Natural killer cell (primary cell): ENCODE measurements around the gene ZNF672. TPM values are rescaled to one million over a fixed set of nuclear protein-coding genes. Genes with fewer than 3 reads are reported as not detected.

Source experiments
- ATAC-seq, 3 donors: fragments of 150-1000 bp in 2 of 3; fragments of 200-7000 bp in 1 of 3; cut with Tn5 transposase; 1 replicate in 1 of 3; 2 replicates in 2 of 3; pipeline ENCODE4 v1.10.0; 2021; ENCODE audit warnings: mild to moderate bottlenecking in 2 of 3, moderate library complexity in 2 of 3
- DNase-seq, 2 donors: peaks; one replicate each; pipeline versions ENCODE4 v3.0.0 to v3.0.0-alpha.2; 2013 to 2021; ENCODE audit warnings: mixed read lengths in 1 of 2
- H3K27ac ChIP-seq: one replicate; pipeline ENCODE4 v1.5.1; 2013; ENCODE audit warnings: mild to moderate bottlenecking, low read length
- H3K27me3 ChIP-seq: one replicate; pipeline ENCODE4 v1.6.1; 2013; ENCODE audit warnings: low read length; ENCODE audit not compliant: control insufficient read depth, insufficient read depth
- H3K36me3 ChIP-seq: one replicate; pipeline ENCODE4 v1.6.1; 2013; ENCODE audit warnings: low read length; ENCODE audit not compliant: control insufficient read depth, insufficient read depth
- H3K4me1 ChIP-seq: one replicate; pipeline ENCODE4 v1.6.1; 2013; ENCODE audit warnings: low read length; ENCODE audit not compliant: control insufficient read depth, insufficient read depth
- H3K4me3 ChIP-seq: one replicate; pipeline ENCODE4 v1.5.1; 2013; ENCODE audit warnings: low read length
- H3K9me3 ChIP-seq: one replicate; pipeline ENCODE4 v1.6.1; 2013; ENCODE audit warnings: low read length; ENCODE audit not compliant: control insufficient read depth, insufficient read depth
- H3K27ac Mint-ChIP-seq, 2 donors: one replicate each; pipeline ENCODE4 v1.8.0; 2022; ENCODE audit warnings: mild to moderate bottlenecking in 2 of 2, mixed read lengths in 2 of 2, moderate library complexity in 1 of 2
- H3K27me3 Mint-ChIP-seq, 2 donors: one replicate each; pipeline ENCODE4 v1.8.0; 2022; ENCODE audit warnings: low read depth in 2 of 2, mixed read lengths in 2 of 2
- H3K36me3 Mint-ChIP-seq: one replicate; pipeline ENCODE4 v1.8.0; 2022; ENCODE audit warnings: mixed read lengths
- H3K4me1 Mint-ChIP-seq, 2 donors: one replicate each; pipeline ENCODE4 v1.8.0; 2022; ENCODE audit warnings: mixed read lengths in 2 of 2
- H3K4me3 Mint-ChIP-seq: one replicate; pipeline ENCODE4 v1.8.0; 2022; ENCODE audit warnings: mild to moderate bottlenecking, moderate library complexity, mixed read lengths
- H3K9me3 Mint-ChIP-seq, 2 donors: one replicate each; pipeline ENCODE4 v1.8.0; 2022; ENCODE audit warnings: mixed read lengths in 2 of 2
- WGBS: methylation state at CpG from one replicate; pipeline ENCODE4 v1.1.7; 2013; ENCODE audit warnings: missing lambda C conversion rate; ENCODE audit not compliant: insufficient coverage; 5-methylcytosine and 5-hydroxymethylcytosine counted together
- intact Hi-C: fragments of 100-400 bp; cut with micrococcal nuclease; formaldehyde crosslinking; loops from one replicate; pipeline ENCODE4 v1.14.2; 2022
- total RNA-seq, 4 donors: library from RNA; stranded (reverse); fragments of 120-200 nt in 1 of 4; gene quantifications; one replicate each; pipeline versions ENCODE4 v1.2.3 to v1.2.4, GENCODE V29; 2013 to 2022
- TF ChIP-seq, protein P1 (sequence below): fragments of 200-600 bp; IDR thresholded peaks from one replicate; pipeline ENCODE4 v1.8.0; 2022; ENCODE audit warnings: antibody characterized with exemption

Gene ZNF672
- total RNA-seq, 3 donors from 2014 or later (not counting 1 experiment from before 2014, with no cell fraction given): 29.0 to 41.8 (median 38.7) TPM

- Mint-ChIP-seq H3K4me3 (no peak overlapping the region), H3K4me1 (peaks cover 10 to 15% of the 10 kb centered on the region in 2 donors), H3K36me3 (no peaks in the 10 kb centered on the region), H3K27me3 (no peaks in the 10 kb centered on the region), H3K9me3 (no peaks in the 10 kb centered on the region), H3K27ac (no peak overlapping the region)
- Histone ChIP-seq H3K27ac (peak overlapping the region; percentile 47), H3K27me3 (no peaks in the 10 kb centered on the region), H3K36me3 (peaks cover 10% of the 10 kb centered on the region), H3K9me3 (no peaks in the 10 kb centered on the region), H3K4me3 (no peak overlapping the region), H3K4me1 (peaks cover 77% of the 10 kb centered on the region)
- TF ChIP-seq, protein P1, sequence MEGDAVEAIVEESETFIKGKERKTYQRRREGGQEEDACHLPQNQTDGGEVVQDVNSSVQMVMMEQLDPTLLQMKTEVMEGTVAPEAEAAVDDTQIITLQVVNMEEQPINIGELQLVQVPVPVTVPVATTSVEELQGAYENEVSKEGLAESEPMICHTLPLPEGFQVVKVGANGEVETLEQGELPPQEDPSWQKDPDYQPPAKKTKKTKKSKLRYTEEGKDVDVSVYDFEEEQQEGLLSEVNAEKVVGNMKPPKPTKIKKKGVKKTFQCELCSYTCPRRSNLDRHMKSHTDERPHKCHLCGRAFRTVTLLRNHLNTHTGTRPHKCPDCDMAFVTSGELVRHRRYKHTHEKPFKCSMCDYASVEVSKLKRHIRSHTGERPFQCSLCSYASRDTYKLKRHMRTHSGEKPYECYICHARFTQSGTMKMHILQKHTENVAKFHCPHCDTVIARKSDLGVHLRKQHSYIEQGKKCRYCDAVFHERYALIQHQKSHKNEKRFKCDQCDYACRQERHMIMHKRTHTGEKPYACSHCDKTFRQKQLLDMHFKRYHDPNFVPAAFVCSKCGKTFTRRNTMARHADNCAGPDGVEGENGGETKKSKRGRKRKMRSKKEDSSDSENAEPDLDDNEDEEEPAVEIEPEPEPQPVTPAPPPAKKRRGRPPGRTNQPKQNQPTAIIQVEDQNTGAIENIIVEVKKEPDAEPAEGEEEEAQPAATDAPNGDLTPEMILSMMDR: no peak
- DNase-seq: peak; percentile 43 to 71
- peak; percentile 61 to 68 (median 68) for ATAC-seq
- WGBS: 27% methylated on average over 8 of the region's 8 CpGs
- intact Hi-C loops: no loop called here
Measured at GRCh38 chr1:248853663-248854375, 15.8 kb downstream of the ZNF672 start.

GRCh38 chr1:248855580-248855979 is 17.6 kb downstream of the ZNF672 start:
- Histone ChIP-seq H3K27ac (no peak overlapping the region), H3K36me3 (peaks cover 3% of the 10 kb centered on the region), H3K4me3 (no peak overlapping the region), H3K27me3 (no peaks in the 10 kb centered on the region), H3K9me3 (no peaks in the 10 kb centered on the region), H3K4me1 (peaks cover 84% of the 10 kb centered on the region)
- ATAC-seq (no peak), DNase-seq (no peak)
- intact Hi-C loops: no loop called here
- Mint-ChIP-seq H3K27me3 (no peaks in the 10 kb centered on the region), H3K9me3 (no peaks in the 10 kb centered on the region), H3K4me1 (peaks cover 26 to 31% of the 10 kb centered on the region in 2 donors), H3K27ac (no peak overlapping the region), H3K36me3 (no peaks in the 10 kb centered on the region), H3K4me3 (no peak overlapping the region)
- TF ChIP-seq, protein P1: no peak
- 98% methylated on average over 6 of the region's 6 CpGs for WGBS

DNA sequence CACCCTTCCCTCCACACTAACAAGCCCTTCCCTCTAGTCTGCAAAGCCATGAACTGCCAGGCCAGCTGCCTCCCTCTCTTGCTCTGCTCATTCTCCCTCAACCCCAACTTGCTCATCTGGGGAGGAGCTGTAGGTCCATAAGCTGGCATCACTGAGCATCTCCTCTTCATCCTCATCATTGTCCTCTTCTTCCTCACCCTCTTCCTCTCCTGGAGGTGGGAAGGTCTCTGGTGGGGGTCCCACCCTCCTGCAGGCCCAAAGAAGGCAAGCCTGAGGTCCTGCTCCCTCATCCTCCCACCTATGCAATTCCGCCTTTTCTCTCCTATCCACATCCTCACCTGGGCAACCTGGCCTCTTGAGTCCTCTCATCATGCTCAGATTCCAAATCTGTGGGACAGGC is 18.2 kb downstream of the ZNF672 start:
- Histone ChIP-seq H3K36me3 (peaks cover 3% of the 10 kb centered on the region), H3K4me1 (peaks cover 80% of the 10 kb centered on the region), H3K9me3 (no peaks in the 10 kb centered on the region), H3K27ac (no peak overlapping the region), H3K27me3 (no peaks in the 10 kb centered on the region), H3K4me3 (no peak overlapping the region)
- H3K9me3 Mint-ChIP-seq: no peaks in the 10 kb centered on the region
- TF ChIP-seq, protein P1: no peak
- ATAC-seq (no peak), DNase-seq (no peak)
- peak overlapping the region in 1 of 2 donors; percentile 6 for H3K27ac Mint-ChIP-seq
- peak overlapping the region; percentile 32 for H3K4me3 Mint-ChIP-seq
- intact Hi-C loops: no loop called here
- WGBS: 86% methylated on average over 1 of the region's 1 CpG
- no peaks in the 10 kb centered on the region for H3K27me3 Mint-ChIP-seq
- peaks cover 27 to 31% of the 10 kb centered on the region in 2 donors for H3K4me1 Mint-ChIP-seq
- H3K36me3 Mint-ChIP-seq: no peaks in the 10 kb centered on the region
